ENCODE results near the gene OR10H5.

GRCh38 chr19:15769586-15769985, 17.9 kb upstream of the OR10H5 start:
- TF ChIP-seq POLR2AphosphoS5 (IDR thresholded peaks at IDR 0.05; ENCODE audit: low read depth, low read length) (no peak), POLR2A (IDR thresholded peaks at IDR 0.05; ENCODE audit: low read depth, low read length) (no peak), TAF1 (IDR thresholded peaks at IDR 0.05; ENCODE audit: borderline replicate concordance, low read depth, low read length) (no peak)
